Upper lobe of right lung (tissue), 1 donor: ENCODE measurements around the gene CRKL. TPM values are rescaled to one million over a fixed set of nuclear protein-coding genes. Genes with fewer than 3 reads are reported as not detected.

ENCODE experiments used
- ATAC-seq: fragments of 200-7000 bp; cut with Tn5 transposase; one replicate; pipeline ENCODE4 v1.9.1; 2020; ENCODE audit warnings: mild to moderate bottlenecking, moderate library complexity
- DNase-seq: peaks from one replicate; pipeline ENCODE4 v3.0.0-alpha.2; 2020
- H3K27ac ChIP-seq: fragments of 200-600 bp; one replicate; pipeline ENCODE4 v1.8.0; 2022
- H3K27me3 ChIP-seq: fragments of 200-600 bp; one replicate; pipeline ENCODE4 v1.8.0; 2022; ENCODE audit warnings: mild to moderate bottlenecking
- H3K36me3 ChIP-seq: fragments of 200-600 bp; one replicate; pipeline ENCODE4 v1.8.0; 2022
- H3K4me1 ChIP-seq: fragments of 200-600 bp; one replicate; pipeline ENCODE4 v1.8.0; 2022
- H3K4me3 ChIP-seq: fragments of 200-600 bp; one replicate; pipeline ENCODE4 v1.8.0; 2022; ENCODE audit warnings: mild to moderate bottlenecking
- H3K9me3 ChIP-seq: fragments of 200-600 bp; one replicate; pipeline ENCODE4 v1.8.0; 2022
- intact Hi-C: fragments of 100-400 bp; cut with DNase I; formaldehyde crosslinking; loops from one replicate; pipeline ENCODE4 v1.11.0; 2022
- total RNA-seq: library from RNA; stranded (reverse); fragmentation: NEBNext Ultra II Directional; extraction: Animal tissue kit (Norgen Biotek cat#: 25700); gene quantifications from one replicate; pipeline ENCODE4 v1.2.1, GENCODE V29; 2021
- TF ChIP-seq, protein P1 (sequence below): fragments of 200-600 bp; IDR thresholded peaks from one replicate; pipeline ENCODE4 v1.8.0; 2022; ENCODE audit warnings: antibody characterized with exemption
- donor health status: DM: no; HTN: yes; CAD: no; lungs with severe emphysema.

CRKL gene
- total RNA-seq, 1 donor from 2014 or later = 60.8 TPM

DNA sequence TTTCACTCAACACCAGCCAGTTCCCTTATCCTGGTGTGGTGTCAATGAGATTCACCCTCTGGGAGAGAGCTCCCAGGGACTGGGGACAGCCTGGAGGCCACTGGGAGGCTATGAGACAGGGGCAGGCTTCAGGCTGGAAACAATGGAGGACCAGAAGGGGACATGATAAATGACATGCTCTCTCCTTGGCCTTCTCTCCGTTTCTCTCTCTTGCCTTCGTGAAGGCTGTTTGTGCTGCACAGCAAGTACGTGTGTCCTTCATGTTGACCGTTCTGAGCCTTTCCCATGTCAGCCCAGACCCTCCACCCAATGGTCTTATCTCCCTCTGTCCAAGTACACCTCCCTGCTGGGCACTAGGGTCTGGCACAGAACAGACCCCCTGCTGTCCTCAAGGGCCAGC is 63.3 kb downstream of the CRKL start:
- Histone ChIP-seq H3K36me3 (peaks cover under 1% of the 10 kb centered on the region), H3K4me1 (peaks cover 22% of the 10 kb centered on the region), H3K27ac (no peak overlapping the region), H3K27me3 (no peaks in the 10 kb centered on the region), H3K9me3 (no peaks in the 10 kb centered on the region), H3K4me3 (no peak overlapping the region)
- intact Hi-C loops = no loop called here
- no peak for DNase-seq
- TF ChIP-seq, protein P1, sequence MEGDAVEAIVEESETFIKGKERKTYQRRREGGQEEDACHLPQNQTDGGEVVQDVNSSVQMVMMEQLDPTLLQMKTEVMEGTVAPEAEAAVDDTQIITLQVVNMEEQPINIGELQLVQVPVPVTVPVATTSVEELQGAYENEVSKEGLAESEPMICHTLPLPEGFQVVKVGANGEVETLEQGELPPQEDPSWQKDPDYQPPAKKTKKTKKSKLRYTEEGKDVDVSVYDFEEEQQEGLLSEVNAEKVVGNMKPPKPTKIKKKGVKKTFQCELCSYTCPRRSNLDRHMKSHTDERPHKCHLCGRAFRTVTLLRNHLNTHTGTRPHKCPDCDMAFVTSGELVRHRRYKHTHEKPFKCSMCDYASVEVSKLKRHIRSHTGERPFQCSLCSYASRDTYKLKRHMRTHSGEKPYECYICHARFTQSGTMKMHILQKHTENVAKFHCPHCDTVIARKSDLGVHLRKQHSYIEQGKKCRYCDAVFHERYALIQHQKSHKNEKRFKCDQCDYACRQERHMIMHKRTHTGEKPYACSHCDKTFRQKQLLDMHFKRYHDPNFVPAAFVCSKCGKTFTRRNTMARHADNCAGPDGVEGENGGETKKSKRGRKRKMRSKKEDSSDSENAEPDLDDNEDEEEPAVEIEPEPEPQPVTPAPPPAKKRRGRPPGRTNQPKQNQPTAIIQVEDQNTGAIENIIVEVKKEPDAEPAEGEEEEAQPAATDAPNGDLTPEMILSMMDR = no peak
- no peak for ATAC-seq

DNA sequence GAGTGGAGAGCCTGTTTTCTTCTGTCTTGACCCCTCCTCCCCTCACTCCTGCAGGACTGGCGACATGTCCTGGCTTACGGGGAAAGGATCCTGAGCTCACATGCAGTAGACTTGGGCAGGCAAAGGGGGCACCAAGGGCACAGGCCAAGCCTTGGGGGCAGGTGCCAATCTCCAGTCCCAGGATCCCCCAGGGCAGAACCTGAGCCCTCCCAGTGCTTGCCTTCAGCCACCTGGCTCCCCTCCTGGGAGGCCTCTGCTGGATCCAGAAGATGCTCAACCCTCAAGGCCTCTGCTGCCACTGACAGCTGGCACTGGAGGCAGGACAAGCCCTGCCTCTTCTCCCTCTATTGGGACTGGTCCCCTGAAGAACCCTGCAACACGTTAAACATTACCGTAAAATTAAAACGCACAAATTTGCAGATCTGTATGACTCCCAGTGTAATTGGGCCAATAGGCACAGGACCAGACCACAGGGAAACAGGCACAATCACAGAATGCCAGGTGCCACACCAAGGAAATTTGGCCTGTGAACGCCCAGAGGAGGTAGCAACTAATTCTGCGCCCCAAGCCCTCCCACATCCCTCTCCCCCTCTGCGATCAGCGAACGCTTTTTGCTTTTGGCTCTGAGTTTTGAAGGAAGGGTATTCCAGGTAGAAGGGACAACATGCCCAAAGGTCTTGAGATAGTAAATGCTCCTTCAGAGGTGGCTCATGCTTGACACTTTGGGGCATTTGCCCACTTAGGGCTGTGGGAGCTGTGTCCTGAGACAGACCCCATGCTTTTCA is 63.9 kb downstream of the CRKL start:
- Histone ChIP-seq H3K27me3 (no peaks in the 10 kb centered on the region), H3K4me3 (peak overlapping the region; percentile 86), H3K9me3 (no peaks in the 10 kb centered on the region), H3K27ac (peak overlapping the region; percentile 91), H3K4me1 (peaks cover 22% of the 10 kb centered on the region), H3K36me3 (peaks cover 6% of the 10 kb centered on the region)
- intact Hi-C loops = no loop called here
- DNase-seq (no peak), ATAC-seq (no peak)
- TF ChIP-seq, protein P1 = no peak

DNA sequence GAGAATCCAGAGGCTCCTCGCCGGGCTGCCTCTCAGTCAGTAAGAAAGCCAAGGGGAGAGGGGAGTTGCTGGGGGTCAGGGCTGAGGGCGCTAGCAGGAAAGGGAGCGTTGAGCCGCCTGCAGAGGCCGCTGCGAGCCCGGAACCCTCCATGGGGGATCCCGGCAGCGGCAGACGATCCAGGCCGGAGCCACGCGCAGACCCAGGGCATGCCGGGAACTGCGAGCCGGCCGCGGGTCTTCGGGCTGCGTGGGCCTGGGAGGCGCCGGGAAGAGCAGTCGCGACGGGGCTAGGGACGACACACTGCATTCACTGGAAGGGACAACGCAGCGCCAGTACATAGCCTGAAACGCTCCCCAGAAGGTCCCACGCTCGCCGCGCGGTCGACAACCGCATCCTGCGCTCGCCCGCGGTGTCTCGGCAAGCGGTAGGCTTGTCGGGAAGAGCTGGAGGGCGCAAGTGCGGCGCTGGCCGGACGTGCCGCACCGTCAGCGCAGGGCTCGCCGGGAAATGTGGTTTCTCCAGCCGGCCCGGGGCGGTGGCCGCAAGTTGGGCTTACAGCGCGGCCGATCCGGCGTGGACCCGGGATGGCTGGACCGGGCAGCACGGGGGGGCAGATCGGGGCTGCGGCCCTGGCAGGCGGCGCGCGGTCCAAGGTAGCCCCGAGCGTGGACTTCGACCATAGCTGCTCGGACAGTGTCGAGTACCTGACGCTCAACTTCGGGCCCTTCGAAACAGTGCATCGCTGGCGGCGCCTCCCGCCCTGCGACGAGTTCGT is 64.8 kb downstream of the CRKL start, which contains the start of gene LZTR1:
Gene LZTR1, plus strand, starts transcription at position 511 of the 776 bp plus-strand sequence. Its CDS starts 75 bp downstream, at position 586.
- TF ChIP-seq, protein P1 = peak; percentile 59
- Histone ChIP-seq H3K27ac (peak within 1 kb of the TSS; percentile 91), H3K36me3 (peaks cover 6% of the 10 kb centered on the region), H3K27me3 (no peaks in the 10 kb centered on the region), H3K4me3 (peak within 1 kb of the TSS; percentile 86), H3K9me3 (no peaks in the 10 kb centered on the region), H3K4me1 (peaks cover 22% of the 10 kb centered on the region)
- intact Hi-C loops = no loop called here
- peak; percentile 93 for DNase-seq
- peak; percentile 92 for ATAC-seq

DNA sequence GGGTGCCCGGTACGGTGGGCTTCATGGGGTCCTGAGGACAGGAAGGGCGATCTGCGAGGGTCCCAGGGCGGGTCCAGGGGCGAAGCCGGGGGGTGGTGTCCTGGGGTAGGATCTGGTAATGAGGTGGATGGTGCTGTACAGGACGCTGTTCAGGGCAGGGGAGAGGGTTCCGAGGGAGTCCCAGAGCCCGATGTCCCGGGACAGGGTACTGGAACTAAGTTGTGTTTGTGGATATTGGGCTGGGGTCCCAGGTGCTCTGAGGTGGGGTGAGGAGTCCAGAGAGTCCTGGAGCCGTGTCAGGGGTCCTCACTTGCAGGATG is 65.3 kb downstream of the CRKL start:
- H3K4me1 ChIP-seq = peaks cover 22% of the 10 kb centered on the region
- H3K9me3 ChIP-seq = no peaks in the 10 kb centered on the region
- peak overlapping the region; percentile 91 for H3K27ac ChIP-seq
- ATAC-seq (peak; percentile 1), DNase-seq (no peak)
- H3K27me3 ChIP-seq = no peaks in the 10 kb centered on the region
- TF ChIP-seq, protein P1 = no peak
- peaks cover 7% of the 10 kb centered on the region for H3K36me3 ChIP-seq
- intact Hi-C loops = no loop called here
- H3K4me3 ChIP-seq = peak overlapping the region; percentile 86

DNA sequence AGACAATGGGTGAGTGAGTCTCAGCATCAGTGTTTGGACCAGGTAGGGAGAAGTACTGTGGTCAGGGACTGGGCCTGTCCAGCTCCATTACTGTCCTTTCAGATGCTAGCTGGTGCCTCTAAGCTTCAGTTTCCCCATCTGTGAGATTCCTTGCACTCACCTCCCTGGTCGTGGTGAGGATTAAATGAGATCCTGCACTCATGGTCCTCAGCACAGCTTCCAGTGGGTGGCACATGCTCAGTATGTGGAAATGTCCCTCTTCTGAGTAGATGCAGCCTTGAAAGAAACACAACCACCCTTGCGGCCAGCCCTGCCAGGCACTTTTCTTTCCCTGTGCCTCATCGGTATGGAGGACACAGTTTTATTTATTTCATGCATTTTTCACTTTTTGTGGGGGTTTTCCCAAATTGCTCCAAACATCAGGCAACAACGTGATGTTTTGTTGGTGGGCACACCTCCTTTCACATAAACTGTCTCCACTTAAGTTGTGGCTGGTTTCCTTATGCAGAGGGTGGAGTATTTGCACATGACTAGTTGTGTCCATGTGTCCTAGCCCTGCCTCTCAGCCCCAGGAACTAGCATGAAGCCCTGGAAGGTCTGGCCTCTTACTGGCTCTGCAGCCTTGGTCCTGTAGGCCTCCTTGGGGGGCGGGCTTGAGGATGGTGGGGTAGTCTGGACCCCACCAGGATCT is 66.0 kb downstream of the CRKL start:
- DNase-seq (no peak), ATAC-seq (no peak)
- TF ChIP-seq, protein P1 = no peak
- peaks cover 22% of the 10 kb centered on the region for H3K4me1 ChIP-seq
- H3K9me3 ChIP-seq = no peaks in the 10 kb centered on the region
- intact Hi-C loops = no loop called here
- H3K27ac ChIP-seq = peak overlapping the region; percentile 91
- peaks cover 14% of the 10 kb centered on the region for H3K36me3 ChIP-seq
- H3K27me3 ChIP-seq = no peaks in the 10 kb centered on the region
- peak overlapping the region; percentile 86 for H3K4me3 ChIP-seq
